HEK293 (cell line): ENCODE data around the gene CFAP99.
A peak's percentile ranks its signal among the peaks of the same experiment; 100 is the strongest.

Experiments used
- CTCF ChIA-PET: fragments of 350-600 bp; formaldehyde crosslinking; extraction: SDS; loops from one replicate; lab custom pipeline; 2021; ENCODE audit warnings: antibody characterized with exemption; lab: Yijun Ruan, JAX
- POLR2A ChIA-PET: fragments of 300-600 bp; formaldehyde crosslinking; extraction: SDS; loops from one replicate; lab custom pipeline; 2020; ENCODE audit warnings: antibody characterized with exemption, inconsistent platforms; lab: Yijun Ruan, JAX
- H3K27ac ChIP-seq: fragments of 200-500 bp; sonication (Bioruptor generic); 2 replicates; pipeline ENCODE4 v1.5.1; 2014; ENCODE audit warnings: low read depth, low read length, control low read depth, inconsistent platforms; ENCODE audit errors: extremely low read depth
- H3K36me3 ChIP-seq, 2 experiments: fragments of 200-500 bp in 1 of 2; sonication (Bioruptor generic) in 1 of 2; 1 replicate in 1 of 2; 2 replicates in 1 of 2; pipeline ENCODE4 v1.5.1; 2014 to 2017; ENCODE audit warnings: inconsistent platforms in 2 of 2, low read length in 2 of 2; ENCODE audit not compliant: control insufficient read depth in 2 of 2, insufficient read depth in 1 of 2
- H3K4me1 ChIP-seq: fragments of 200-500 bp; sonication (Bioruptor generic); 2 replicates; pipeline ENCODE4 v1.5.1; 2014; ENCODE audit warnings: mild to moderate bottlenecking, low read length, inconsistent platforms; ENCODE audit not compliant: control insufficient read depth, insufficient read depth
- H3K4me3 ChIP-seq: 2 replicates; pipeline ENCODE4 v1.5.1; 2011; ENCODE audit warnings: low read depth, mild to moderate bottlenecking, control low read depth, low read length, moderate library complexity
- H3K9me3 ChIP-seq: fragments of 200-500 bp; sonication (Bioruptor generic); 2 replicates; pipeline ENCODE4 v1.5.1; 2014; ENCODE audit warnings: low read depth, low read length, inconsistent platforms; ENCODE audit not compliant: control insufficient read depth, insufficient read depth
- HOXA7 ChIP-seq: sonication (generic); formaldehyde crosslinking; IDR thresholded peaks from 2 replicates; pipeline ENCODE4 v1.8.1; 2022; ENCODE audit warnings: missing genetic modification reagents, borderline replicate concordance
- HOXD13 ChIP-seq: sonication (generic); formaldehyde crosslinking; IDR thresholded peaks from 2 replicates; pipeline ENCODE4 v1.8.0; 2022; ENCODE audit warnings: missing genetic modification reagents, borderline replicate concordance
- KLF1 ChIP-seq: fragments of 450-650 bp; formaldehyde crosslinking; IDR thresholded peaks from 2 replicates; pipeline ENCODE4 v1.5.1; 2016; ENCODE audit warnings: missing biosample characterization, missing genetic modification characterization
- KLF16 ChIP-seq: fragments of 450-650 bp; formaldehyde crosslinking; IDR thresholded peaks from 2 replicates; pipeline ENCODE4 v1.5.1; 2017; ENCODE audit warnings: missing biosample characterization, missing genetic modification characterization
- OVOL3 ChIP-seq: fragments of 450-650 bp; formaldehyde crosslinking; IDR thresholded peaks from 2 replicates; pipeline ENCODE4 v1.5.1; 2016; ENCODE audit warnings: missing biosample characterization, missing genetic modification characterization
- RBAK ChIP-seq: fragments of 450-650 bp; formaldehyde crosslinking; IDR thresholded peaks from 2 replicates; pipeline ENCODE4 v1.5.1; 2016; ENCODE audit warnings: missing biosample characterization, missing genetic modification characterization
- ZBTB17 ChIP-seq: fragments of 450-650 bp; formaldehyde crosslinking; IDR thresholded peaks from 2 replicates; pipeline ENCODE4 v1.5.1; 2016; ENCODE audit warnings: missing biosample characterization, missing genetic modification characterization
- ZBTB20 ChIP-seq: fragments of 450-650 bp; formaldehyde crosslinking; IDR thresholded peaks from 2 replicates; pipeline ENCODE4 v1.5.1; 2016; ENCODE audit warnings: missing biosample characterization, missing genetic modification characterization
- ZIC2 ChIP-seq: fragments of 450-650 bp; formaldehyde crosslinking; IDR thresholded peaks from 2 replicates; pipeline ENCODE4 v1.5.1; 2016; ENCODE audit warnings: missing biosample characterization, missing genetic modification characterization
- ZNF10 ChIP-seq: fragments of 450-650 bp; formaldehyde crosslinking; IDR thresholded peaks from 2 replicates; pipeline ENCODE4 v1.5.1; 2017; ENCODE audit warnings: missing biosample characterization, missing genetic modification characterization
- ZNF121 ChIP-seq: fragments of 450-650 bp; formaldehyde crosslinking; IDR thresholded peaks from 2 replicates; pipeline ENCODE4 v1.5.1; 2016; ENCODE audit warnings: missing biosample characterization, missing genetic modification characterization
- ZNF133 ChIP-seq: fragments of 450-650 bp; formaldehyde crosslinking; IDR thresholded peaks from 2 replicates; pipeline ENCODE4 v1.5.1; 2016; ENCODE audit warnings: missing biosample characterization, missing genetic modification characterization
- ZNF140 ChIP-seq: fragments of 450-650 bp; formaldehyde crosslinking; IDR thresholded peaks from 2 replicates; pipeline ENCODE4 v1.5.1; 2016; ENCODE audit warnings: missing biosample characterization, missing genetic modification characterization
- ZNF211 ChIP-seq: fragments of 450-650 bp; formaldehyde crosslinking; IDR thresholded peaks from 2 replicates; pipeline ENCODE4 v1.5.1; 2016; ENCODE audit warnings: low read depth, missing biosample characterization, missing genetic modification characterization
- ZNF266 ChIP-seq: fragments of 450-650 bp; formaldehyde crosslinking; IDR thresholded peaks from 2 replicates; pipeline ENCODE4 v1.5.1; 2016; ENCODE audit warnings: missing biosample characterization, missing genetic modification characterization, low read depth
- ZNF335 ChIP-seq: fragments of 450-650 bp; formaldehyde crosslinking; conservative IDR thresholded peaks from 2 replicates; pipeline ENCODE4 v1.5.1; 2016; ENCODE audit warnings: missing biosample characterization, missing genetic modification characterization
- ZNF433 ChIP-seq: fragments of 450-650 bp; formaldehyde crosslinking; IDR thresholded peaks from 2 replicates; pipeline ENCODE4 v1.5.1; 2016; ENCODE audit warnings: missing biosample characterization, missing genetic modification characterization, low read depth
- ZNF473 ChIP-seq: fragments of 450-650 bp; formaldehyde crosslinking; IDR thresholded peaks from 2 replicates; pipeline ENCODE4 v1.5.1; 2017; ENCODE audit warnings: missing biosample characterization, missing genetic modification characterization
- ZNF600 ChIP-seq: fragments of 450-650 bp; formaldehyde crosslinking; IDR thresholded peaks from 2 replicates; pipeline ENCODE4 v1.5.1; 2016; ENCODE audit warnings: missing biosample characterization, missing genetic modification characterization
- ZNF624 ChIP-seq: fragments of 450-650 bp; formaldehyde crosslinking; IDR thresholded peaks from 2 replicates; pipeline ENCODE4 v1.5.1; 2017; ENCODE audit warnings: missing biosample characterization, missing genetic modification characterization
- ZNF677 ChIP-seq: fragments of 450-650 bp; IDR thresholded peaks from 2 replicates; pipeline ENCODE4 v1.5.0; 2018; ENCODE audit warnings: missing biosample characterization, mild to moderate bottlenecking, missing genetic modification characterization, moderate library complexity
- ZNF707 ChIP-seq: fragments of 450-650 bp; formaldehyde crosslinking; IDR thresholded peaks from 2 replicates; pipeline ENCODE4 v1.5.1; 2016; ENCODE audit warnings: missing biosample characterization, missing genetic modification characterization
- ZNF768 ChIP-seq: fragments of 450-650 bp; formaldehyde crosslinking; IDR thresholded peaks from 2 replicates; pipeline ENCODE4 v1.5.1; 2018; ENCODE audit warnings: missing biosample characterization, mild to moderate bottlenecking, missing genetic modification characterization
- TF ChIP-seq, protein P1 (sequence below): fragments of 450-650 bp; formaldehyde crosslinking; IDR thresholded peaks from 2 replicates; pipeline ENCODE4 v1.5.1; 2016; ENCODE audit warnings: missing biosample characterization, missing genetic modification characterization
- TF ChIP-seq, protein P2 (sequence below): fragments of 450-650 bp; formaldehyde crosslinking; IDR thresholded peaks from 2 replicates; pipeline ENCODE4 v1.5.1; 2016; ENCODE audit warnings: missing biosample characterization, missing genetic modification characterization, borderline replicate concordance
- TF ChIP-seq, protein P3 (sequence below): fragments of 450-650 bp; formaldehyde crosslinking; IDR thresholded peaks from 2 replicates; pipeline ENCODE4 v1.5.1; 2016; ENCODE audit warnings: missing biosample characterization, missing genetic modification characterization, borderline replicate concordance

The CFAP99 gene

DNA sequence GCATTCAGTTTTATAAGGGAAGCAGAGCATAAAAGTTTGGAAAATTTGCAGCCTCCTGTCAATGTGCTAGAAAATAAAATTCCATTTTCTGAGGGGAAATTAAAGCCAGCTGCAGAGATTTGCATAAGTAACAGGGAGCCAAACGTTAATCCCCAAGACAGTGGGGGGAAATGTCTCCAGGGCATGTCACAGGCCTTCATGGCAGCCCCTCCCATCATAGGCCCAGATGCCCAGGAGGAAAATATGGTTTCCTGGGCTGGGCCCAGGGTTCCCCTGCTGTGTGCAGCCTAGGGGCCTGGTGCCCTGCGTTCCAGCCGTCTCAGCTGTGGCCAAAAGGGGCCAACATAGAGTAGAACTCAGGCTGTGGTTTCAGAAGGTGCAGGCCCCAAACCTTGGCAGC lies 59.5 kb downstream of the CFAP99 start:
- Histone ChIP-seq H3K4me3 (no peak overlapping the region), H3K27ac (no peak overlapping the region), H3K4me1 (peaks cover 6% of the 10 kb centered on the region), H3K36me3 (peaks cover 0 to 12% of the 10 kb centered on the region in 2 experiments; a peak in 2 of 3 replicates), H3K9me3 (no peaks in the 10 kb centered on the region)
- ChIA-PET CTCF (interaction anchor here (1.3 kb wide), 1 partner anchor 37 kb away, joined by 4 read pairs; no protein-coding TSS in a partner anchor), POLR2A (interaction anchor here (0.5 to 1.0 kb wide), 2 partner anchors 9 to 616 kb away, joined by 3 to 4 read pairs; partner anchors contain the start of gene RNF4)
- TF ChIP-seq ZIC2 (tag by site-specific recombination) (peak; percentile 82), OVOL3 (no peak), HOXA7 (CRISPR knock-in tag) (no peak), KLF16 (tag by site-specific recombination) (no peak), ZNF433 (tag by site-specific recombination) (no peak), ZBTB17 (tag by site-specific recombination) (no peak), ZNF624 (tag by site-specific recombination) (no peak), ZNF335 (tag by site-specific recombination) (no peak), KLF1 (no peak), ZNF140 (no peak), RBAK (no peak), ZBTB20 (peak; percentile 32; the same call in 1 of the 2 replicates), ZNF473 (tag by site-specific recombination) (no peak), ZNF121 (tag by site-specific recombination) (no peak)
- TF ChIP-seq, protein P1, sequence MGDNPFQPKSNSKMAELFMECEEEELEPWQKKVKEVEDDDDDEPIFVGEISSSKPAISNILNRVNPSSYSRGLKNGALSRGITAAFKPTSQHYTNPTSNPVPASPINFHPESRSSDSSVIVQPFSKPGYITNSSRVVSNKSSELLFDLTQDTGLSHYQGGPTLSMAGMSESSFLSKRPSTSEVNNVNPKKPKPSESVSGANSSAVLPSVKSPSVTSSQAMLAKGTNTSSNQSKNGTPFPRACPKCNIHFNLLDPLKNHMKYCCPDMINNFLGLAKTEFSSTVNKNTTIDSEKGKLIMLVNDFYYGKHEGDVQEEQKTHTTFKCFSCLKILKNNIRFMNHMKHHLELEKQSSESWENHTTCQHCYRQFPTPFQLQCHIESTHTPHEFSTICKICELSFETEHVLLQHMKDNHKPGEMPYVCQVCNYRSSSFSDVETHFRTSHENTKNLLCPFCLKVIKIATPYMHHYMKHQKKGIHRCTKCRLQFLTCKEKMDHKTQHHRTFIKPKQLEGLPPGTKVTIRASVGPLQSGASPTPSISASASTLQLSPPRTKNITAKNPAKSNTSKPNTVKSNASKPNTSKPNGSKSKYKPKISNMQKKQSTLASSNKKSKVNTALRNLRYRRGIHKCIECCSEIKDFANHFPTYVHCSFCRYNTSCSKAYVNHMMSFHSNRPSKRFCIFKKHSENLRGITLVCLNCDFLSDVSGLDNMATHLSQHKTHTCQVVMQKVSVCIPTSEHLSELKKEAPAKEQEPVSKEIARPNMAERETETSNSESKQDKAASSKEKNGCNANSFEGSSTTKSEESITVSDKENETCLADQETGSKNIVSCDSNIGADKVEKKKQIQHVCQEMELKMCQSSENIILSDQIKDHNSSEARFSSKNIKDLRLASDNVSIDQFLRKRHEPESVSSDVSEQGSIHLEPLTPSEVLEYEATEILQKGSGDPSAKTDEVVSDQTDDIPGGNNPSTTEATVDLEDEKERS (tag by site-specific recombination) = no peak

DNA sequence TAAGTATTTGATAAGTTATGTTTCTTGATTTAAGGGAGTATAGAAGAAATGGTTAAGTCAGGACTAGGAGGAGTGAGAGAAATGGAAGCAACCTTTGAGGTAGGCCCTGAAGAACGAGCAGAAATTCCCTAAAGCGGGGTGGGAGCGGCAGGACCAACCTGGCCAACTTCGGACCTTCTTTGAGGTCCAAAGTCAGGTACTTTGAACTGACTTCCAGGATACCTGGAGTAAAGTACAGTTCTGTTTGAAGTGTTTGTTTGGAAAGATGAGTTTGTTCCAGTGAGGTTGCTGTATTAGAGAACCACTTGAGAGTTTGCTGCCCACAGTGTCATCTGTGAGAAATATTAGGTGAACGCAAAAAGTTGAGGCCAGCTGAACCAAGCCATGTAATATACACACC lies 61.9 kb downstream of the CFAP99 start:
- H3K36me3 ChIP-seq = peaks cover 0 to 13% of the 10 kb centered on the region in 2 experiments; a peak in 2 of 3 replicates
- CTCF ChIA-PET = no interaction called here
- H3K27ac ChIP-seq = no peak overlapping the region
- peaks cover 6% of the 10 kb centered on the region for H3K4me1 ChIP-seq
- H3K4me3 ChIP-seq = no peak overlapping the region
- POLR2A ChIA-PET = no interaction called here
- no peaks in the 10 kb centered on the region for H3K9me3 ChIP-seq
- no peak for TF ChIP-seq ZNF707 (tag by site-specific recombination)
- TF ChIP-seq HOXD13 (CRISPR knock-in tag) = no peak
- no peak for TF ChIP-seq ZNF211
- TF ChIP-seq, protein P2, sequence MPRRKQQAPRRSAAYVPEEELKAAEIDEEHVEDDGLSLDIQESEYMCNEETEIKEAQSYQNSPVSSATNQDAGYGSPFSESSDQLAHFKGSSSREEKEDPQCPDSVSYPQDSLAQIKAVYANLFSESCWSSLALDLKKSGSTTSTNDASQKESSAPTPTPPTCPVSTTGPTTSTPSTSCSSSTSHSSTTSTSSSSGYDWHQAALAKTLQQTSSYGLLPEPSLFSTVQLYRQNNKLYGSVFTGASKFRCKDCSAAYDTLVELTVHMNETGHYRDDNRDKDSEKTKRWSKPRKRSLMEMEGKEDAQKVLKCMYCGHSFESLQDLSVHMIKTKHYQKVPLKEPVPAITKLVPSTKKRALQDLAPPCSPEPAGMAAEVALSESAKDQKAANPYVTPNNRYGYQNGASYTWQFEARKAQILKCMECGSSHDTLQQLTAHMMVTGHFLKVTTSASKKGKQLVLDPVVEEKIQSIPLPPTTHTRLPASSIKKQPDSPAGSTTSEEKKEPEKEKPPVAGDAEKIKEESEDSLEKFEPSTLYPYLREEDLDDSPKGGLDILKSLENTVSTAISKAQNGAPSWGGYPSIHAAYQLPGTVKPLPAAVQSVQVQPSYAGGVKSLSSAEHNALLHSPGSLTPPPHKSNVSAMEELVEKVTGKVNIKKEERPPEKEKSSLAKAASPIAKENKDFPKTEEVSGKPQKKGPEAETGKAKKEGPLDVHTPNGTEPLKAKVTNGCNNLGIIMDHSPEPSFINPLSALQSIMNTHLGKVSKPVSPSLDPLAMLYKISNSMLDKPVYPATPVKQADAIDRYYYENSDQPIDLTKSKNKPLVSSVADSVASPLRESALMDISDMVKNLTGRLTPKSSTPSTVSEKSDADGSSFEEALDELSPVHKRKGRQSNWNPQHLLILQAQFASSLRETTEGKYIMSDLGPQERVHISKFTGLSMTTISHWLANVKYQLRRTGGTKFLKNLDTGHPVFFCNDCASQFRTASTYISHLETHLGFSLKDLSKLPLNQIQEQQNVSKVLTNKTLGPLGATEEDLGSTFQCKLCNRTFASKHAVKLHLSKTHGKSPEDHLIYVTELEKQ (tag by site-specific recombination) = no peak
- no peak for TF ChIP-seq ZNF768 (tag by site-specific recombination)
- TF ChIP-seq, protein P3, sequence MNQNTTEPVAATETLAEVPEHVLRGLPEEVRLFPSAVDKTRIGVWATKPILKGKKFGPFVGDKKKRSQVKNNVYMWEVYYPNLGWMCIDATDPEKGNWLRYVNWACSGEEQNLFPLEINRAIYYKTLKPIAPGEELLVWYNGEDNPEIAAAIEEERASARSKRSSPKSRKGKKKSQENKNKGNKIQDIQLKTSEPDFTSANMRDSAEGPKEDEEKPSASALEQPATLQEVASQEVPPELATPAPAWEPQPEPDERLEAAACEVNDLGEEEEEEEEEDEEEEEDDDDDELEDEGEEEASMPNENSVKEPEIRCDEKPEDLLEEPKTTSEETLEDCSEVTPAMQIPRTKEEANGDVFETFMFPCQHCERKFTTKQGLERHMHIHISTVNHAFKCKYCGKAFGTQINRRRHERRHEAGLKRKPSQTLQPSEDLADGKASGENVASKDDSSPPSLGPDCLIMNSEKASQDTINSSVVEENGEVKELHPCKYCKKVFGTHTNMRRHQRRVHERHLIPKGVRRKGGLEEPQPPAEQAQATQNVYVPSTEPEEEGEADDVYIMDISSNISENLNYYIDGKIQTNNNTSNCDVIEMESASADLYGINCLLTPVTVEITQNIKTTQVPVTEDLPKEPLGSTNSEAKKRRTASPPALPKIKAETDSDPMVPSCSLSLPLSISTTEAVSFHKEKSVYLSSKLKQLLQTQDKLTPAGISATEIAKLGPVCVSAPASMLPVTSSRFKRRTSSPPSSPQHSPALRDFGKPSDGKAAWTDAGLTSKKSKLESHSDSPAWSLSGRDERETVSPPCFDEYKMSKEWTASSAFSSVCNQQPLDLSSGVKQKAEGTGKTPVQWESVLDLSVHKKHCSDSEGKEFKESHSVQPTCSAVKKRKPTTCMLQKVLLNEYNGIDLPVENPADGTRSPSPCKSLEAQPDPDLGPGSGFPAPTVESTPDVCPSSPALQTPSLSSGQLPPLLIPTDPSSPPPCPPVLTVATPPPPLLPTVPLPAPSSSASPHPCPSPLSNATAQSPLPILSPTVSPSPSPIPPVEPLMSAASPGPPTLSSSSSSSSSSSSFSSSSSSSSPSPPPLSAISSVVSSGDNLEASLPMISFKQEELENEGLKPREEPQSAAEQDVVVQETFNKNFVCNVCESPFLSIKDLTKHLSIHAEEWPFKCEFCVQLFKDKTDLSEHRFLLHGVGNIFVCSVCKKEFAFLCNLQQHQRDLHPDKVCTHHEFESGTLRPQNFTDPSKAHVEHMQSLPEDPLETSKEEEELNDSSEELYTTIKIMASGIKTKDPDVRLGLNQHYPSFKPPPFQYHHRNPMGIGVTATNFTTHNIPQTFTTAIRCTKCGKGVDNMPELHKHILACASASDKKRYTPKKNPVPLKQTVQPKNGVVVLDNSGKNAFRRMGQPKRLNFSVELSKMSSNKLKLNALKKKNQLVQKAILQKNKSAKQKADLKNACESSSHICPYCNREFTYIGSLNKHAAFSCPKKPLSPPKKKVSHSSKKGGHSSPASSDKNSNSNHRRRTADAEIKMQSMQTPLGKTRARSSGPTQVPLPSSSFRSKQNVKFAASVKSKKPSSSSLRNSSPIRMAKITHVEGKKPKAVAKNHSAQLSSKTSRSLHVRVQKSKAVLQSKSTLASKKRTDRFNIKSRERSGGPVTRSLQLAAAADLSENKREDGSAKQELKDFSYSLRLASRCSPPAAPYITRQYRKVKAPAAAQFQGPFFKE = no peak
- TF ChIP-seq ZNF10 = no peak
- no peak for TF ChIP-seq ZNF600 (tag by site-specific recombination)
- TF ChIP-seq ZNF133 (tag by site-specific recombination) = no peak
- TF ChIP-seq KLF16 (tag by site-specific recombination) = no peak
- no peak for TF ChIP-seq ZNF677
- TF ChIP-seq ZNF266 (tag by site-specific recombination) = no peak
